Endometrium (tissue), 2 donors: Measurements from ENCODE around the gene ZNF672.

ENCODE experiments used
- FAIRE-seq: peaks from 2 replicates; lab custom pipeline; 2012; peaks lifted over from hg19 to GRCh38; lab: Jason Lieb, UNC
- donor health status: control.
- donor health status: control.

ZNF672 gene

DNA sequence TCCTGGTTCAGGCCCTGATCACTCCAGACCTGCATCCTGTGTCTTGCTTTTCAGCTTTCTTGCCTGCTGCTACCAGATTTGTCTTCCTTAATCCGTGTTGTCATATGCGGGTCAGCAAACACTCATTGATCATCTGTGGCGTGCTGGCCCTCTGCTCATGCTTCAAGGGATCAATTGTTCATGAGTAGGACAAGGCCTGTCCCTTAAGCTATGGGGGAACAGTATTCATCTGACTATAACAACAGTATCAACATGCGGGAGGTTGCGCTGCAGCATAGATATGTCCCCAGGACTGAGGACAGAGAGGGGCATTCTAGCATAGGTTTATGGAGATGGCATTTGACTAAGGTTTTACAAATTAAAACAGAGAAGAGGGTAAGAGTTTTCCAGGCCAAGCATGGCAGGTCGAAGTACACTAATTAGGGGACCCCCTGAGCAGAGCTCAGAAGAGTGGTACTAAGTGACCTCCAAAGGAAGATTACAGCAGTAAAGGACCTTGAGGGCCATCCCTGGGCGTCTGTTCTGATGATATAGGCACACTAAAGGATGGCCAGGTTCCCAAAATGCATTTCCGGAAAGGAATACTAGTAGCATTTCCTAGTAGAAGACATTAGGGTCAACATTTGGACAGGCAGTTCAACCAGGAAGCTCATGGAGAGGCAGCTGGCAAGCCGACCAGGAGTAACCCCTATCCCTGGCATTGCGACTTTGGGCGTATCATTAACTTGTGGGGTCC lies 811 bp upstream of the ZNF672 start:
- FAIRE-seq: no peak

DNA sequence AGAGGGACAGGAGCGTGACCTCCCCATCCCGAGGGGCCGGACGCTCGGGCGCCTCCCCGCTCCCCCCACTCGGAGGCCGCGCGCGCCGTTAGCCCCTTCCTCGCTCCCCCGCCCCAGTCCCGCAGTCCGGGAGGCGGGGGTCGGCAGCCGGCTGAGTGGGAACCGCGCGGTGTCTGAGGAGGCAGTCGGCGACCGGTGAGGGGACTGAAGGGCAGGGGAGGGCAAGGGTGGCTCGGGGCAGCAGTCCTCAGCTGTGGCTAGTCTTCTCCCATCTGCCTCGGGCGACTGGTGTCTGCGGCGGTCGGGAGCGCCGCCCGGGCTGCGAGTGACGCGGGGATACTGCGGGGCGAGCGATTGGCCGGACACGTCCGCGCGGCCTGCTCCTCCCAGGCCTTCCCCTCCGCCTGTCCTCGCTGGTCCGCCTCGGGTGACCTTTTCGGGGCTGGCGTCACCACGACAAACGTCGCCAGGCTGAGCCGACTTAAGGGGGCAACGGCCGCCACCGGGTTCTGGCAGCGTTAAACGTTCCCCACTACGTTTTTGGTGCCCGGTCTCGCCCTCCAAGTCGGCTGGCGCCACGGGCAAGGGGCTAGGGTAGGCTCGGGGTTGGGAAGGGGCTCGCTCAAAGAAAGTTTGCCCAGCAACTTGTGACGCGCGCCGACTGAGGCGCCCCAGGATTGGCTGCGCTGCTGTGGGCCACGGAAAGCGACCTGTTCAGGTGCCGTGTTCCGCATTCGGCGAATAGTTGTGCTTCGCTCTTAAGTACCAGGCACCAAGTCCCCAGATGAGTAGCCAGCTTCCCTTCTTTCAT lies 538 bp downstream of the ZNF672 start:
- FAIRE-seq: no peak

DNA sequence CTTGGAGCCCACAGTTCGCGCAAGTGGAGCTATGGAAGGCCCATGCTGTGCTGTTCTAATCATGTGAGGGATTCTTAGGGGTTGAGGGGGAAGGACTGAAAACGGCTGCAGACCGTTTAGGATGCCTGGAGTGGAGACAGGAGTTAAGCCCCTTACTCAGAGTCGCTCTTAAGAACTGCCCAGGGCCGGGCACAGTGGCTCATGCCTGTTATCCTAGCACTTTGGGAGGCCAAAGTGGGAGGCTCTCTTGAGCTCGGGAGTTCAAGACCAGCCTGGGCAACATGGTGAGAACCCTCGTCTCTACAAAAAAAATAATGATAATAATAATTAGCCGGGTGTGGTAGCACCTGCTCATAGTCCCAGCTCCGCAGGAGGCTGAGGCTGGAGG lies 1.1 kb downstream of the ZNF672 start:
- no peak for FAIRE-seq

DNA sequence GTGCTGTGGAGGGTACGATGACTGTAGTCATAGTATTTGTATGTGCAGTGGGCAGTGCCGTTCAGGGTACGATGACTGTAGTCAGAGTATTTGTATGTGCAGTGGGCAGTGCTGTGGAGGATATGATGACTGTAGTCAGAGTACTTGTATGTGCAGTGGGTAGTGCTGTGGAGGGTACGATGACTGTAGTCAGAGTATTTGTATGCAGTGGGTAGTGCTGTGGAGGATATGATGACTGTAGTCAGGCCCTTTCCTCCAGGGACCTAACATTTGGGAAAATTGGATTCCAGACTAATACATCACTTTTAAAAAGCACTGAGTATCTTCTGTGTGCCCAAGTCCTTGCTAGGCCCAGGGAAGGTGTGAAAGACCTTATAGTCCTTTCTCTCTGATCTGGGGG lies 2.9 kb downstream of the ZNF672 start:
- no peak for FAIRE-seq

DNA sequence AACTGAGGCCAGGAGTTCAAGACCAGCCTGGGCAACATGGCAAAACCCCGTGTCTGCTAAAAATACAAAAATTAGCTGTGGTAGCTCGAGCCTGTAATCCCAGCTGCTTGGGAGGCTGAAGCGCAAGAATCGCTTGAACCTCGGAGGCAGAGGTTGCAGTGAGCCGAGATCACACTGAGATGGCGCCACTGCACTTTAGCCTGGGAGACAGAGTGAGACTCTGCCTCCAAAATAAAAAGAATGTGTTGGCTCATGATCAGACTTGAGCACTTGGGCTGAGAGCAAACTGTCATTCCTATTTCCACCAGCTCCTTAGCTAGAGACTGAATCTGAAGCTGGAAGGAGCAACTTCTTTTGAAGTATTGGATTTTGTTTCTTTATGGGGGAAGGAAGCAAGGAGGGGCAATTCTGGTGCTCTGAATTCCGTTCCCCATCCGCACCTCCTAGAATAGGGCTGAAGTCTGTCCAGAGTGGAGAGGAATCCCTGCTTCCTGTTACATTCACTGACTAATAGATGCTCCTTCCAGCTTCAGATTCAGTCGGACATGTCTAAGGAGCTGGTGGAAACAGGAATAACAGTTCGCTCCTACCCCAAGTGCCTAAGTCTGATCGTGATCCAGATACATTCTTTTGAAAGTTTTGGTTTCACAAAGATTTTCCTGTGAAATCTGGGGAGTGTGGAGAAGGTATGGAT lies 3.8 kb downstream of the ZNF672 start:
- FAIRE-seq: no peak

DNA sequence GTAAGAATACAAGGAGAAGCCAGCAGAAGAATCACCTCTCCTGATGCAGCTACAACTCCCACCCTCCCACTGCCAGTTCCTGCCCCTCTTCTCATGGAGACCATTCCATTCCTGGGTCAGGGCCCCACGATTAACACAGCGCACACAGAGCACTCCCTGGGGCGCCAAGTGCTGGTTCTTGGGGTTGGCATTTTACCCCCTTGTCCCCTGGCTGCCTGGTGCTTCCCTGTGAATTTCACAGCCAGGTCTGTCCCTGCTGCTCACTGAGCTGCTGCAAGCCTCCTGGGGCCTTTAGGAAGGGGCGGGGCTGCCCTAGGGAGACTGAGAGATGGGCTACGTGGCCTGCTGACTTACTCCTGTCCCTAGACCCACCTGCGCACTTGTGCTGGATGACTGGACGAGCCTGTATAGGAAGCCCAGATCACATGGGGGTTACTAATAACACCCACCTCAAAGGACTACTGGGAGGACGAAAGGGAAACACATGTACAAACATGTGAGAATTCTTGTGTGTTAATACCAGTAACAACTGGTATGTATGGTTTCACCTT lies 4.8 kb downstream of the ZNF672 start:
- FAIRE-seq: no peak

DNA sequence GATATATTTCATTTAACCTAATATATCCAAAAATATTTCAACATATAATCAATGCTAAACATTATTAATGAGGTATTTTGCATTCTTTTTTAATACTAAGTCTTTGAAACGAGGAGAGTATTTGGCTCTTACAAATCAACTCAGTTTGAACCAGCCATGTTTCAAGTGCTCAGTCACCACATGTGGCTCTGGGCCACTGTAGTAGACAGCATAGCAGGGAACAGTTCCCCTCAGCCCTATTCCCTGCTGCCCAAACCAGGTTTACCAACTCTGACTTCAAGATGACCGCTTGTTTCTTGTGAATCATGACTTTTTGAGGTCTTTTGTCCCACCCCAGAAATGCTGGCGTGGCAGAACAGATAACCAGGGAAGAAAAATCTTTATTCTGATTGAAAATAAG lies 5.7 kb downstream of the ZNF672 start:
- no peak for FAIRE-seq

DNA sequence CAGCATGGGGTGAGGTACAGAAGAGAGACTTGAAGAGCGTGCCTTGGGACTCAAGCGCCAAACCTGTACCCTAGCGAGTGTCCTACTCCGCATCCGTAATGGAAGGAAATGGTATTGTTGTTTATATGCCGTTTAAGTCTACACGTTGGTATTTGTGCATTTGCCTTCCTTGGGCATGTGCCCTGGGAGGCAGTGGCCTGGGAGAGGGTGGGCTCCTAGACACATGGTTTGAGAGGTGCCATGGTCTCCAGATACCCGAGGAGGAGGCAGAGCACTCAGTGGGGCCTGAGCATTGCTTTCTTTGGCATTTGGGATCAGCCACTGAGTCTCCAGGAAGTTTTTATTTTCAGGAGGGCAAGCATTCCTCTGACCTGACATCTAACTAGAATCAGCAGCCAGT lies 6.5 kb downstream of the ZNF672 start:
- FAIRE-seq: no peak

DNA sequence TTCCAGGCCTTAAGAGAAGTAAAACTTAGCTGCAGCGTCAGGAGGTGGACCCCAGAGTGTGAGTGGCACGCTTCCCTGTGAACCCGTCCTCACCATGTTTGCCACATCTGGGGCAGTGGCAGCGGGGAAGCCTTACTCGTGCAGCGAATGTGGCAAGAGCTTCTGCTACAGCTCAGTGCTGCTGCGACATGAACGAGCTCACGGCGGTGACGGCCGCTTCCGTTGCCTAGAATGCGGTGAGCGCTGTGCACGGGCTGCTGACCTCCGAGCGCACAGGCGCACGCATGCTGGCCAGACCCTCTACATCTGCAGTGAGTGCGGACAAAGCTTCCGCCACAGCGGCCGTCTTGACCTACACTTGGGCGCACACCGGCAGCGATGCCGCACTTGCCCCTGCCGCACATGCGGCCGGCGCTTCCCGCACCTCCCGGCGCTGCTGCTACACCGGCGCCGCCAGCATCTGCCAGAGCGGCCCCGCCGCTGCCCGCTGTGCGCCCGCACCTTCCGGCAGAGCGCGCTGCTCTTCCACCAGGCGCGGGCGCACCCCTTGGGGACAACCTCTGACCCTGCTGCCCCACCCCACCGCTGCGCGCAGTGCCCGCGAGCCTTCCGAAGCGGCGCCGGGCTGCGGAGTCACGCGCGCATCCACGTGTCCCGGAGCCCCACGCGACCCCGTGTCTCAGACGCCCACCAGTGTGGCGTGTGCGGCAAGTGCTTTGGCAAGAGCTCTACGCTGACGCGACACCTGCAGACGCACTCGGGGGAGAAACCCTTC lies 9.3 kb downstream of the ZNF672 start:
- no peak for FAIRE-seq

DNA sequence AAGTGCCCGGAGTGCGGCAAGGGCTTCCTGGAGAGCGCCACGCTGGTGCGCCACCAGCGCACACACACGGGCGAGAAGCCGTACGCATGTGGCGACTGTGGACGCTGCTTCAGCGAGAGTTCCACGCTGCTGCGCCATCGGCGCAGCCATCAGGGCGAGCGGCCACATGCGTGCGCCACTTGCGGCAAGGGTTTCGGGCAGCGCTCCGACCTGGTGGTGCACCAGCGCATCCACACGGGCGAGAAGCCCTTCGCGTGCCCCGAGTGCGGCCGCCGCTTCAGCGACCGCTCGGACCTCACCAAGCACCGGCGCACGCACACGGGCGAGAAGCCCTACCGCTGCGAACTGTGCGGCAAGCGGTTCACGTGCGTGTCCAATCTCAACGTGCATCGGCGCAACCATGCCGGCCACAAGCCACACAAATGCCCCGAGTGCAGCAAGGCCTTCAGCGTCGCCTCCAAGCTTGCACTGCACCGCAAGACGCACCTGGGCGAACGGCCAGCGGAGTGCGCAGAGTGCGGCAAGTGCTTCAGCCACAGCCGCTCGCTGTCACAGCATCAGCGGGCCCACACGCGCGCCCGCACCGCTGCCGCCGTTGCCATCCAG lies 10.0 kb downstream of the ZNF672 start:
- no peak for FAIRE-seq

DNA sequence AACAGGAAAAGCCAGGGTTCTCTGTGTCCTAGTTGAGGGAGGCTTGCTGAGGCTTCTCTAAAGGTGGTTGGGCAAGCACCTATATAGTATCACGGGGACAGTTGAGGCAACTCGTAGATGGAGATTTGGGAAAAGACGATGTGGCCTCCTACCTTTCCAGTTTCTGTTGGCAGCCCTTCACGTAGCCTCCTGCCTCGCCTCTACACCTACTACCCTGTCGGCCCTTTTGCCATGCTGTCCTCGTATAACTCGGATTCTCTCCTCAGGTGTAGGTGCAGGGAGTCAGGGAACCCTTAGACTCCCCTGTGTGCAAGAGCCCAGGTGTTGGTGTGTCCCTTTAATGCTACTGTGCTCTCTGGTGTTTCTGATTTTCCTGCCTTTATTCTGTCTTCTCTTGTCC lies 10.6 kb downstream of the ZNF672 start:
- FAIRE-seq: no peak

DNA sequence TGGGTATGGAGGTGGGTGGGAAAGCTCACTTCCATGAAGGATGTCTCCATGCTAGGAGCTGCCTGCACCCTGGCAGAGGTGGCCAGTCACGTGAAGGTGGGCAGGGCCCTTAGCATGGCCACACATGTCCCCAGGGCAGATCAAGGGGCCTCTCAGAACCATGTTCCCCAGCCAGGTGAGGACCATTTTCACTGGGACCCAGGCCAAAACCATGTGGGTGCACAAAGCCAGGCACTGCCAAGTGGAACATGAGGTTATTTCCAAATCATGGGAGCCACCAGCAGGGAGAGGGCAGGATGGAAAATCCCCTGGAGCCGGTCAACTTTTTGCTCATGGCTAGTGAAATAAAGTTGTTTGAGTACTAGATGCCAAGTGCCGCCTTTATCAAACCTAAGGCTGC lies 11.1 kb downstream of the ZNF672 start:
- no peak for FAIRE-seq

DNA sequence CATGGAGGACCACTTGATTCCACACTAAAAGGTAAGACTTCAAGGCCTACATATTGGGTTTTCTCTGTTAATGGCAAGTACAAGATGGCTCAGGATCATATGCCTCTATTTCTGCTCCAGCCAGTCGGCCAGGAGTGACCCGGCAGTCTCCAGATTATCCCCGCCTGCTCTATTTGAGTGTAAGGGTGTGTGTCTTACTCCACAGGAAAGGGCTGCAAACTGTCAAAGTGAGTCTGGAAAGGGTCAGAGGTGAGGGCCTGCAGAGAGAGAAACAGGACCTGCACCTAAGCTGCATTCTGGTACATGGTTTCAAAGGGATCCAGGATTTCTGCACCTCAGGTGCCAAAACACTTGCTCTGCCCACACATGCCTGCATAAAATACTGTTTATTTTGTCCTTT lies 11.6 kb downstream of the ZNF672 start:
- no peak for FAIRE-seq

DNA sequence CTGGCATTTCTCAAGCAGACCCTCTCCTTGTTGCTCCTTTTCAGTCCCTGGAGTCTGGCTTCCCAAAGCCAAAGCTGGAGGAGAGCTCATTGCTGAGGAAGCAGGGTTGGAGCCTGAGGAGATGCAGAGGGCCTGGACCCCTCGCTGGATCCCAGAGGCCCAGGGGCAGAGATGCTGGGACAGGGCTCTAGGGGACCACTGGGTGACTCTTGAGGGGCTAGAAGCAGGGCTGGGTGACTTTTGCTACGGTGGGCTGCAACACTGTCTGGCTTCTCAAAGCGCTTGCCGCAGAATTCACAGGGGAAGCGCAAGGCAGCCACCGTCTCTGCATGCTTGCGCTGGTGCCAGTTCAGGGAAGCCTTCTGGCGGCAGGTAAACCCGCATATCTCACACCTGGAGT lies 12.1 kb downstream of the ZNF672 start:
- FAIRE-seq: no peak

DNA sequence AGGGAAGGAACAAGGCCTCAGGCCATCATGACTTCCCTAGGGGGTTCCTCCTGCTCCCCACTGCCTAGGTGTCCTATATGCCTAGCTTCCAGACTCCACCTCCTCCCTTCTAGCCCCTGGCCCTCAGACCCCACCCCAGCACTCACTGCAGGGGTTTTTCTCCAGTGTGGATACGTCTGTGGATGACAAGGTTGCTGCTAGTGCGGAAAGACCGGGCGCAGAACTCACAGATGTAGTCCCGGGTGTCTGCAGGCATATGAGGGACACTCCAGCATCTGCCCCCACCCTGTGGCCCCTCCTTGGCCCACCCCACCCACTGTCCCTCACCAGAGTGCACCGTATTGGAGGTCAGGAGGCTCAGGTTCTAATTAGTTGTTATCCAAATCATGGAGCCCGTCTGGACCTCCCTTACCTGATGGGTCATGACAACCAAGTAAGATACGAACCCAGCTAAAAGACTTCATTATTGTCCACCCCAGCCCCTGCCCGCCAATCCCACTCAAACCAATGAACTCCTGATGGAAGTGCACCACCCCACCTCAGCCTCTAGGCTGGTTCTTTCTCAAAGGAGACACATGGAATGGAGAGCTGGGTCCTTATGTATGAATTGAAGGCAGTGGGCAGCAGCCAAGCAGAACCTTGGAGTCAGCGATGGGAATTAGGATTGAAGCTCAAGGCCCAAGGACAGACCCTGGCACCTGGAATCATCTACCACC lies 12.7 kb downstream of the ZNF672 start:
- no peak for FAIRE-seq

DNA sequence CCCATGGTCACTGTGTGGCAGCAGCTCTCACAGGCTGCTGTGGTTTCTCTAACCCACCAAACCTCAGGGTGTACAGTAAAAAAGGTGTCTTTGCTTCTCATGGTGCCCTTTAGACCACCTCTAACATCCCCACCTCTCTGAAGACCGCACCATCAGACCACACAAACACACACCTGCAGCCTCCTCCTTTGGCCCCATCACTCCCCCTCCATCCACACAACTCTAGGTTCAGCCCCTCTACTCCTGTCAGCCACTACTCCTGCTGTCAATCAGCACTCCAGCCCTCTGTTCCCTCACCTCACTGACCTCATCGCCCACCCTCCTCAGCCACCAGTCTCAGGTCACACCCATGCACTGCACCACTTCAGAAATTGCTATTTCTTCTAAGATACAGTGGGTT lies 13.4 kb downstream of the ZNF672 start:
- no peak for FAIRE-seq

DNA sequence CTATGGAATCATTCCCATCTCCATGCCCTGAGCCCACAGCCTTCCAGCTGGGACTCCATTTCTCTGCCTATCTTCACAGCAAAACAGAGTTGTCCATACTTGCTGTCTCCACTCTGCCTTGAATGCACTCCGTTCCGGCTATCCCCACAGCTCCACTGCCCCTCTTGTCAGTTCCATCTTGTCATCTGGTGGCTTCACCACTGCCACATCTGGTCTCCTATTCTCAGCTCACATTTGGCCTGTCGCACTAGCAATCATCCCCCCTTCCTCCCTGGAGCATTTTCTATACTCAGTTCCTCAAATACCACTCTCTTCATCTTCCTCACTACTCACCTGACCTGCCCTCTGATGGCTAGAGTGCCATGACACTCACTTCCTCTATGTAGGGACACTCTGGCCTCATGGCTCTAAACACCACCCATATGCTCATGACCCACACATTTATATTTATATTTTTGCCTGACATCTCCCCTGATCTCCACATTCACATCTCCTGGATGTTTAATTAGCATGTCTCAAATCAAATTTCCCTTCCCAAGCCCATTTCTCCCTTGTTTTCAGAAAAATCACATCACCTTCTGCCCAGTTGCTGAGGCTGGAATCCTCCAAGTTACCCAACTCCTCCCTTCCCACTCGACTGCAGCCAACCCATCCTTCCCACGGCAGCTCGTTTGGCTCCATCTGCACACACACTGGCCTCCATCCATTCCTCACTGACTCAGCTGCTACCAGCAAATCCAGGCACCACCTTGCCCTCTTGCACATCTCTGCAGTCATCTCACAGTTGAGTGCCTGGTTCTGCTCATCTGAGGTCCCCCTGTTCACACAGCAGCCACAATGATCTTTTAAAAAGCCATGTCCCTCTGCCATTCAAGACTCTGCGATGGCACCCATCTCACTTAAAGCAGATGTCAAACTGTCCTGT lies 14.7 kb downstream of the ZNF672 start:
- no peak for FAIRE-seq

DNA sequence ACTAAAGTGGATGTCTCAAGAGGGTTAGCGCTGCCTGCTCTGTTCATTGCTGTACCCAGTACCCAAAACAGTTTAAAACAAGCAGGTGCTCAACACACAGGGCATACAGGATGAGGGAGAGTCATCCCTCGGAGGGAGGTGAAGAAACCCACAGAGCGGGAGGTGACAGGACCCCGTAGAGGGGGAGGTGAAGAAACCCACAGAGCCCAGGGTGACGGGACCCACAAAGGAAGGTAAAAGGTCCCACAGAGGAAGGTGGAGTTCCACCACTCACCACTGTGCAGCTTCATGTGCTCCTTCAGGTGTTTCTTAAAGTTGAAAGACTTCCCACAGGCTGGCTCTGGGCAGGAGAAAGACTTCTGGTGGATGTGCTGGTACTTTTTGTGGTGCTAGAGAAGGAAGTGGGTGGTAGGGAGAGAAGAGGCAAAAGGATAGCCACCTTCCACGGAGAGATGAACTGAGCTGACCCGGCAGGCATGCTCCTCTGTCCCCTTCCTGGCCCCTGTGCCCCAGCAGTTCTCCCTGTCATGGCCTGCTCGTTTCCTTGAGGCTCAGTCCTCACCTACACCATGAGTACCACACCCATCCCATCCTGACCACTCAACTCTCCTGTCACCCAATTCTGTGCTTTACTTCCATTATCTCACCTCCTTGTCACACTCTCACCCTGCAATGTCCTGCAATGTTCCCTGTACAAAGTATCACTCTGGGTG lies 15.8 kb downstream of the ZNF672 start:
- FAIRE-seq: no peak

DNA sequence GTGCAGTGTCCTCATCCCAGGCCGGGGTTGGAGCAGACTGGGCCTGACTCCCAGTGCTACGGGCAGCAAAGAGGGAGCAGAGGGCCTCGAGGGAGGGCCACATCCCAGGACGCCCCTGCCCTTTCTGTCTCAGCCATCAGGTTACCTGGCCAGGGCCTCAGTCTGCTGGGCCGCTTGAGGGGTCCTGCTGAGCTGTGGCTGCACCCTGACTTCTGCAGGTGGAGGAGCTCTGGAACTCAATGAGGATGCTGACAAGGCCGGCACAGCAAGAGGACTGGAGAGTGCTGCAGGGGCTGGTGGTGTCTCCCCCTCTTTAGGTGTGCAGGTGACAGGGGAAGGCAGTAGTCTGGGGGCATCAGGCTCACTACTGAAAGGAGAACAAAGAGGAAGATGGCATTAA lies 17.6 kb downstream of the ZNF672 start:
- FAIRE-seq: no peak
